H9 (cell line): Measurements from ENCODE around the gene PIMREG. TPM values are rescaled to one million over a fixed set of nuclear protein-coding genes. Genes with fewer than 3 reads are reported as not detected.

Experiments used
- DNase-seq: peaks from one replicate; pipeline ENCODE4 v3.0.0-alpha.2; 2017
- H2AFZ ChIP-seq: one replicate; pipeline ENCODE4 v1.6.1; 2013; ENCODE audit warnings: mild to moderate bottlenecking, low read length, control low read depth, moderate library complexity
- H2AK5ac ChIP-seq: 2 replicates; pipeline ENCODE4 v1.6.1; 2013; ENCODE audit warnings: low read length, control low read depth, mixed read lengths; ENCODE audit not compliant: insufficient read length
- H2BK120ac ChIP-seq: one replicate; pipeline ENCODE4 v1.6.1; 2013; ENCODE audit warnings: low read depth, mild to moderate bottlenecking, low read length, control low read depth, inconsistent platforms; ENCODE audit not compliant: poor library complexity, severe bottlenecking
- H2BK12ac ChIP-seq: 2 replicates; pipeline ENCODE4 v1.6.1; 2013; ENCODE audit warnings: low read length, control low read depth, mixed read lengths, low read depth; ENCODE audit not compliant: insufficient read length
- H2BK15ac ChIP-seq: 2 replicates; pipeline ENCODE4 v1.6.1; 2013; ENCODE audit warnings: low read depth, low read length, control low read depth
- H2BK20ac ChIP-seq: one replicate; pipeline ENCODE4 v1.6.1; 2013; ENCODE audit warnings: low read depth, mild to moderate bottlenecking, low read length, control low read depth, inconsistent platforms; ENCODE audit not compliant: poor library complexity, severe bottlenecking
- H2BK5ac ChIP-seq: 2 replicates; pipeline ENCODE4 v1.6.1; 2013; ENCODE audit warnings: low read length, control low read depth, mixed read lengths; ENCODE audit not compliant: insufficient read length
- H3K14ac ChIP-seq: 2 replicates; pipeline ENCODE4 v1.6.1; 2013; ENCODE audit warnings: low read length, control low read depth; ENCODE audit not compliant: insufficient read depth
- H3K18ac ChIP-seq: 2 replicates; pipeline ENCODE4 v1.6.1; 2013; ENCODE audit warnings: low read depth, mild to moderate bottlenecking, mixed read lengths, low read length, control low read depth; ENCODE audit not compliant: insufficient read length
- H3K23ac ChIP-seq: 2 replicates; pipeline ENCODE4 v1.6.1; 2013; ENCODE audit warnings: low read length, control low read depth, mixed read lengths, low read depth; ENCODE audit not compliant: insufficient read length
- H3K23me2 ChIP-seq: 2 replicates; pipeline ENCODE4 v1.6.1; 2013; ENCODE audit warnings: low read depth, mild to moderate bottlenecking, mixed read lengths, low read length, control low read depth; ENCODE audit not compliant: insufficient read length, poor library complexity, severe bottlenecking
- H3K27ac ChIP-seq: 2 replicates; pipeline ENCODE4 v1.5.1; 2013; ENCODE audit warnings: low read length, control low read depth, mixed read lengths, low read depth; ENCODE audit not compliant: insufficient read length
- H3K27me3 ChIP-seq: 2 replicates; pipeline ENCODE4 v1.6.1; 2013; ENCODE audit warnings: low read length, control low read depth, inconsistent platforms; ENCODE audit not compliant: insufficient read depth
- H3K4ac ChIP-seq: 2 replicates; pipeline ENCODE4 v1.6.1; 2013; ENCODE audit warnings: low read depth, mild to moderate bottlenecking, control low read depth, inconsistent platforms, low read length, moderate library complexity
- H3K4me1 ChIP-seq: 2 replicates; pipeline ENCODE4 v1.6.1; 2013; ENCODE audit warnings: low read length, control low read depth, inconsistent platforms; ENCODE audit not compliant: insufficient read depth
- H3K4me2 ChIP-seq: 2 replicates; pipeline ENCODE4 v1.6.1; 2013; ENCODE audit warnings: low read length, control low read depth, mixed read lengths; ENCODE audit not compliant: insufficient read length, insufficient read depth
- H3K56ac ChIP-seq: 2 replicates; pipeline ENCODE4 v1.6.1; 2013; ENCODE audit warnings: low read depth, mild to moderate bottlenecking, mixed read lengths, low read length, control low read depth; ENCODE audit not compliant: insufficient read length
- H3K79me1 ChIP-seq: 2 replicates; pipeline ENCODE4 v1.6.1; 2013; ENCODE audit warnings: low read depth, mild to moderate bottlenecking, moderate library complexity, low read length, control low read depth, inconsistent platforms; ENCODE audit not compliant: insufficient read depth, poor library complexity, severe bottlenecking
- H3K79me2 ChIP-seq: 2 replicates; pipeline ENCODE4 v1.6.1; 2013; ENCODE audit warnings: low read length, control low read depth, inconsistent platforms; ENCODE audit not compliant: insufficient read depth
- H3K9ac ChIP-seq: 2 replicates; pipeline ENCODE4 v1.6.1; 2013; ENCODE audit warnings: low read length, control low read depth, mixed read lengths; ENCODE audit not compliant: insufficient read length; ENCODE audit errors: extremely low read depth
- H3K9me3 ChIP-seq: one replicate; pipeline ENCODE4 v1.6.1; 2013; ENCODE audit warnings: low read depth, low read length, inconsistent platforms; ENCODE audit not compliant: control insufficient read depth
- H3T11ph ChIP-seq: one replicate; pipeline ENCODE4 v1.6.1; 2013; ENCODE audit warnings: mild to moderate bottlenecking, low read length, control low read depth, inconsistent platforms
- H4K20me1 ChIP-seq: one replicate; pipeline ENCODE4 v1.6.1; 2013; ENCODE audit not compliant: control insufficient read depth, insufficient read length, insufficient read depth
- H4K5ac ChIP-seq: 2 replicates; pipeline ENCODE4 v1.6.1; 2013; ENCODE audit warnings: low read depth, mild to moderate bottlenecking, mixed read lengths, low read length, control low read depth; ENCODE audit not compliant: insufficient read length
- H4K8ac ChIP-seq: replicated peaks from 2 replicates; pipeline ENCODE4 v1.6.1; 2013; ENCODE audit warnings: low read length, control low read depth, mixed read lengths, low read depth; ENCODE audit not compliant: insufficient read length
- H4K91ac ChIP-seq: 2 replicates; pipeline ENCODE4 v1.6.1; 2013; ENCODE audit warnings: low read depth, mild to moderate bottlenecking, moderate library complexity, mixed read lengths, low read length, control low read depth; ENCODE audit not compliant: insufficient read length
- H3K27ac Mint-ChIP-seq, 3 experiments: 2 replicates in 2 of 3; 3 replicates in 1 of 3; pipeline ENCODE4 v1.8.0; 2020 to 2021; ENCODE audit warnings: mixed read lengths in 3 of 3, mild to moderate bottlenecking in 1 of 3, moderate library complexity in 1 of 3
- H3K27me3 Mint-ChIP-seq: 2 replicates; pipeline ENCODE4 v1.8.0; 2021; ENCODE audit warnings: low read depth, mild to moderate bottlenecking, moderate library complexity, mixed read lengths
- H3K36me3 Mint-ChIP-seq, 3 experiments: 2 replicates in 2 of 3; 3 replicates in 1 of 3; pipeline ENCODE4 v1.8.0; 2020 to 2021; ENCODE audit warnings: low read depth in 3 of 3, mixed read lengths in 3 of 3; ENCODE audit not compliant: insufficient read depth in 1 of 3
- H3K4me1 Mint-ChIP-seq, 2 experiments: 2 replicates each; pipeline ENCODE4 v1.8.0; 2020; ENCODE audit warnings: mixed read lengths in 2 of 2
- H3K4me3 Mint-ChIP-seq, 2 experiments: 2 replicates in 1 of 2; 3 replicates in 1 of 2; pipeline ENCODE4 v1.8.0; 2020 to 2021; ENCODE audit warnings: mild to moderate bottlenecking in 2 of 2, mixed read lengths in 2 of 2, moderate library complexity in 1 of 2
- H3K9me3 Mint-ChIP-seq, 2 experiments: 2 replicates in 1 of 2; 3 replicates in 1 of 2; pipeline ENCODE4 v1.8.0; 2020; ENCODE audit warnings: mild to moderate bottlenecking in 2 of 2, mixed read lengths in 2 of 2, moderate library complexity in 1 of 2
- CTCF ChIP-seq: fragments of 200-600 bp; sonication (generic); conservative IDR thresholded peaks from 3 replicates; pipeline ENCODE4 v1.8.0; 2021; ENCODE audit warnings: antibody characterized with exemption, mild to moderate bottlenecking
- WGBS: extraction: QIAGEN DNeasy Blood & Tissue Kit; methylation state at CpG from one replicate; pipeline ENCODE4 v1.1.7; 2013; ENCODE audit warnings: missing lambda C conversion rate, low lambda C conversion rate, mixed read lengths; ENCODE audit not compliant: insufficient read length; ENCODE audit errors: extremely low coverage; 5-methylcytosine and 5-hydroxymethylcytosine counted together
- total RNA-seq: library from RNA; stranded (reverse); gene quantifications from 2 replicates; pipeline ENCODE4 v1.2.1, GENCODE V29; 2021

PIMREG gene
- total RNA-seq, 1 experiment from 2014 or later = 91.6 TPM

- no peak overlapping the region for H3K27ac ChIP-seq
- no peak overlapping the region for H2BK20ac ChIP-seq
- H3T11ph ChIP-seq = no peak overlapping the region
- Mint-ChIP-seq H3K4me3 (no peak overlapping the region), H3K36me3 (no peaks in the 10 kb centered on the region; a peak in 1 of 7 replicates), H3K9me3 (no peaks in the 10 kb centered on the region), H3K27me3 (peaks cover 2% of the 10 kb centered on the region; the same call in 1 of the 2 replicates), H3K4me1 (peaks cover 29 to 47% of the 10 kb centered on the region in 2 experiments), H3K27ac (peak overlapping the region in 1 of 3 experiments; percentile 88; a peak in 2 of 7 replicates)
- no peak overlapping the region for H3K4me2 ChIP-seq
- TF ChIP-seq CTCF = no peak
- H4K91ac ChIP-seq = no peak overlapping the region
- no peak overlapping the region for H2BK5ac ChIP-seq
- H3K4me1 ChIP-seq = no peaks in the 10 kb centered on the region
- H3K9ac ChIP-seq = no peak overlapping the region
- no peak overlapping the region for H2BK15ac ChIP-seq
- H3K23ac ChIP-seq = no peak overlapping the region
- no peak overlapping the region for H3K56ac ChIP-seq
- H3K4ac ChIP-seq = no peak overlapping the region
- no peak overlapping the region for H4K8ac ChIP-seq
- no peaks in the 10 kb centered on the region for H3K79me1 ChIP-seq
- no peak overlapping the region for H2BK12ac ChIP-seq
- no peaks in the 10 kb centered on the region for H4K20me1 ChIP-seq
- H3K79me2 ChIP-seq = no peaks in the 10 kb centered on the region
- DNase-seq = no peak
- no peak overlapping the region for H2AK5ac ChIP-seq
- WGBS = no CpG with 5 or more reads among the region's 7 CpGs
- no peak overlapping the region for H3K18ac ChIP-seq
- no peak overlapping the region for H4K5ac ChIP-seq
- no peaks in the 10 kb centered on the region for H3K9me3 ChIP-seq
- H2AFZ ChIP-seq = no peak overlapping the region
- H3K14ac ChIP-seq = no peak overlapping the region
- H3K27me3 ChIP-seq = no peaks in the 10 kb centered on the region
- no peak overlapping the region for H2BK120ac ChIP-seq
- H3K23me2 ChIP-seq = no peaks in the 10 kb centered on the region
These were observed 30.7 kb downstream of the PIMREG start for GRCh38 chr17:6474906-6475305.
